HG03521 (cell line): ENCODE results near the gene TRPC4.

ENCODE experiments used
- ATAC-seq: cut with Tn5 transposase; IDR thresholded peaks from one replicate; pipeline ENCODE4 v1.9.1; 2021; ENCODE audit warnings: mild to moderate bottlenecking, moderate library complexity; ENCODE audit not compliant: unreplicated experiment

The TRPC4 gene

GRCh38 chr13:37735293-37735692, 134.3 kb downstream of the TRPC4 start:
- ATAC-seq, result no peak

- no peak for ATAC-seq
These were observed 139.7 kb downstream of the TRPC4 start for GRCh38 chr13:37729876-37730275.

- ATAC-seq, result no peak
These were observed 153.0 kb downstream of the TRPC4 start for GRCh38 chr13:37716420-37717195.

DNA sequence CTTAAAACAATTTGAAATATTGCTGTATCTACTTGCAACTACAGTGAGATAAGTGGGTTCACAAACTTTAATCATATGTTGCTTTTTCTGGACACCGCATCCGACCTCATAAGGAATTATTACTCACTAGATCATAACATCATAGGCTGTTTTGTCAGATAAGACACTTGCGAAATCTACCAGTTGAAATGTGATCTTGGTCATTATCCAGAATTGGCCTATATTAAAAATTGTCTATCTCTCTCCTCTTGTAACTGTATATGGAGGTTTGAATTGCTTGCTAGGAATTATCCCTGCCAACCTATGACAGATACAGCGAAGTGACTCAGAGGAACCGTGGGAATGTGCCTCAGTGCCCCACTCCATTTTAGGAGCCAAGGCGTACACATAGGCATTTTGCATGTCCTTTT, 154.0 kb downstream of the TRPC4 start:
- ATAC-seq, result no peak

GRCh38 chr13:37709318-37709717, 160.3 kb downstream of the TRPC4 start:
- ATAC-seq, result no peak

GRCh38 chr13:37707739-37708500, 161.7 kb downstream of the TRPC4 start:
- no peak for ATAC-seq

DNA sequence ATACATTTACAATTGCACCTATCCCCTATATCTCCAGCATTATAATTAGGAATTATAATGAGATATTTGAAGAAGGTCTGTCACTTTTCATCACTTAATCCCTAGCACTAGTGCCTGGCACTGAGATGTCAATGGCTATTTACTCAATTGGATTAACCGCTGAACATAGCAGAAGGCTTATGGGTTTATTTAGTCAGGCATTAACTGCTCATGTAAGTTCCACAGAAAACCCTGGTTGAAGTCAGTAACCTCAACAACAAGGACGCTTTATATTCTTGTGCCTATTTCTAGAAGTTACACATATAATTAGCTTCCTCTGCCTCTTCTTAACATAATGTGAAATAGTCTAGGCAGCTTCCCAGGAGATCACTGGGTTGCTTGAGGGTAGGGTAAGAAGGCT, 163.5 kb downstream of the TRPC4 start:
- no peak for ATAC-seq

- ATAC-seq, result no peak
These were observed 167.6 kb downstream of the TRPC4 start for GRCh38 chr13:37701972-37702371.

- ATAC-seq, result no peak
These were observed 168.3 kb downstream of the TRPC4 start for GRCh38 chr13:37701306-37701705.

- ATAC-seq, result no peak
These were observed 168.7 kb downstream of the TRPC4 start for GRCh38 chr13:37700887-37701286.

- ATAC-seq, result no peak
These were observed 174.4 kb downstream of the TRPC4 start for GRCh38 chr13:37695200-37695599.

DNA sequence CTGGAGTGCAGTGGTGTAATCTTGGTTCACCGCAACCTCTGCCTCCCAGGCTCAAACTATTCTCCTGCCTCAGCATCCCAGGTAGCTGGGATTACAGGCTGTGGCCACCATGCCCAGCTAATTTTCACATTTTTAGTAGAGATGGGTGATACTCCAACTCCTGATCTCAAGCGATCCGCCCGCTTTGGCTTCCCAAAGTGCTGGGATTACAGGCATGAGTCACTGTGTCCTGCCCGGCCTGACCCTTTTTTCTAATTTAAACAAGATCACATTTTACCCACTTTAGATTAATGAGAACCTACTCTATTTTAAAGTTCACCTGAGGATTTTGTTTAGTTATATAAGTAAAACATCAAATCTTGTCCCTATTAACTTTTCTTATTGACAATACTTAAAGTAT, 179.2 kb downstream of the TRPC4 start:
- no peak for ATAC-seq

DNA sequence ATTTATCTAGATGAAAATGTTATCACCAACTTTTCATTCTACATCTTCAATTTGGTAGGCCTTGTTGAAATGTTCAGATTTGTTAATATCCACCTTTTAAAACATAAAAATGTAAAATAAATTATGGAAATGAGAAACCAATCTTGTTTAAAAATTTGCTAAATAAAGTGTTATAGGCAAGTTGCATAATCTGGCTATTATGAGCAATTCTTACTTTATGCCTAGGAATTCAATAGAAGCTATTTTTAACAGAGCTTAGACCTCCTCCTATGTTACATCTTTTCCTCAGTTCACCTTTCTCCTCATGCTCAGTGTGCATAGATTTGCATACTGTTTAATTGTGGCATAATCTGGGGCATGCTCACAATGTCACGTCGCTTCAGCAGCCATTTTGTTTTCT, 183.1 kb downstream of the TRPC4 start:
- no peak for ATAC-seq

DNA sequence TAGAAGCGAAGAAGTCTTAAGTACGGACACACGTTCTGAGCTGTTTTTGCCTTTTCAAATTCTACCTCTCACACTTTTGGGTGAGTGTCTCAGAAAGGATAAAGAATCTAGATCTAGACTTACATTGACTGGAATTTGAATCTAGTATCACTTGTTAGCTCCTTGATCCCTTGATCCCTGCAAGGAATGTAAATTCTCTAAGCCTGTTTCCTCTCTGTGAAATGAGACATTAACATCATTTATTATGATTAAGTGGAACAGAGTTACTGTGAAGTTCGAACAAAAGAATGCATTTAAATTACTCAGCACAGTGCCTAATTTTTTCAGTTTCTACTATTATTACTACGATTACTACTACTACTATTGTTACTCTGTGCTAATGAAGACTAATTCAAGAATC, 184.4 kb downstream of the TRPC4 start:
- no peak for ATAC-seq

DNA sequence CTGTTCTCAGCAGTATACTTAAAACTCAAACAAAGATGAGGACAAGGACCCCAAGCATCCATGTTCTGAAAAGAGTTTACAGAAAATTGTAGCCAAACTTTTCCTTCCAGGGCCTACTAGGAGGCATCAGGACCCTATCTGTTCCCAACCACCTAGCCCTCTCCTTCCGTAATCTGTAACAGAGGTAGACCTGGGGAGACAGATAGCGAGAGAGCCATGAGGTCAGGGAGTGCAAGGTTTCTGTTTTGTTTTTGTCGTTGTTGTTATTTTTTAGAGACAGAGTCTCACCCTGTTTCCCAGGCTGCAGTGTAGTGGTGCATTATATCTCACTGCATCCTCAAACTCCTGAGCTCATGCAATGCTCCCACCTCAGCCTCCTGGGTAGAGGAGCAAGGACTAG, 187.1 kb downstream of the TRPC4 start:
- ATAC-seq, result no peak

- no peak for ATAC-seq
These were observed 188.1 kb downstream of the TRPC4 start for GRCh38 chr13:37681281-37682032.

GRCh38 chr13:37680137-37680536, 189.4 kb downstream of the TRPC4 start:
- no peak for ATAC-seq

- no peak for ATAC-seq
These were observed 190.5 kb downstream of the TRPC4 start for GRCh38 chr13:37679043-37679442.

- ATAC-seq, result no peak
These were observed 199.7 kb downstream of the TRPC4 start for GRCh38 chr13:37669845-37670244.

DNA sequence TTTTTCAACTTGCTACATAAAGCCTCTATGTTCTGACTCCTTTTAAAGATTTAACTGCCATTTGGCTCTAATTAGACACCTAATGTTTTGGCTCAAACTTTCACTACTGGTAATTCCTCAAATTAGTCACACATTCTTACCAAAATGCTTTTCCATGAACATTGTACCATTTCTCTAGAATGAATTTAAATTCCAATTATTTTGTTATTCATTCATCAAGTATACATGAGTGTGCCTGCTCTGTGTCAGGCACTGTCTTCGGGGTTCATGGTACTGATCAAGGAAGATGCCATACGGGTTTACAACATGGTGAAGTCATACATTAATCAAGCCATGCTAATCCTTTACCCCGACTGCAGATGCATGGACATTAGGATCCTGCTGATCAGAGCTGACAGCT, 201.9 kb downstream of the TRPC4 start:
- ATAC-seq, result no peak

GRCh38 chr13:37666036-37666435, 203.5 kb downstream of the TRPC4 start:
- ATAC-seq, result no peak

DNA sequence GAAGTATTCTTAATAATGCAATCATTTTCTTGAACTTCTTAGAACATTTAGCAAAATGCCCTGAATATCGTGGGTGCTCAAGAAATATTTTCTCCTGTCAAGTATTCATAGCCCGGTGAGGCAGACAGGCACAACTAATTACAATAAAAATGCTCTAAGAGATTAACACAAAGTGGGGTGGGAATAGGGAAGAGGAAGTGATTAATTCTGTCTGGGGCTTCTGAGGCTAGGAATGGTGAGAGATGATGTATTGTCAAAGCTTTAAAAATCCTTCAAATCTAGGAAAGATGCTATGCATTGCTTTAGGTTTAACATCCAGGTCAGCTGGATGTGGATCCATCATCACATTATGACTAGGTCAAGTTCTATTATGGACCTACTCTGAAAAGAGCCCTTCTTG, 204.2 kb downstream of the TRPC4 start:
- no peak for ATAC-seq
